Neuronal stem cell (in vitro differentiated cells): Measurements from ENCODE around the gene GFOD2.

Source experiments
- DNase-seq: peaks from one replicate; pipeline ENCODE4 v3.0.0-alpha.2; 2013; ENCODE audit warnings: low spot score
- H2AFZ ChIP-seq: one replicate; pipeline ENCODE4 v1.6.1; 2013; ENCODE audit warnings: mild to moderate bottlenecking, low read length, inconsistent platforms
- H2AK5ac ChIP-seq: 2 replicates; pipeline ENCODE4 v1.6.1; 2013; ENCODE audit warnings: low read depth, mild to moderate bottlenecking, inconsistent platforms, low read length, moderate library complexity, mixed read lengths
- H2BK120ac ChIP-seq: 2 replicates; pipeline ENCODE4 v1.6.1; 2013; ENCODE audit warnings: low read depth, mild to moderate bottlenecking, inconsistent platforms, low read length, moderate library complexity, mixed read lengths
- H2BK12ac ChIP-seq: one replicate; pipeline ENCODE4 v1.6.1; 2013; ENCODE audit warnings: low read length, inconsistent platforms
- H2BK15ac ChIP-seq: 2 replicates; pipeline ENCODE4 v1.6.1; 2013; ENCODE audit warnings: mild to moderate bottlenecking, low read length, inconsistent platforms, mixed read lengths
- H2BK5ac ChIP-seq: one replicate; pipeline ENCODE4 v1.6.1; 2013; ENCODE audit warnings: inconsistent platforms, mild to moderate bottlenecking, low read length, moderate library complexity
- H3K14ac ChIP-seq: one replicate; pipeline ENCODE4 v1.6.1; 2013; ENCODE audit warnings: low read length, inconsistent platforms
- H3K18ac ChIP-seq: 2 replicates; pipeline ENCODE4 v1.6.1; 2013; ENCODE audit warnings: low read length, inconsistent platforms
- H3K23ac ChIP-seq: 2 replicates; pipeline ENCODE4 v1.6.1; 2013; ENCODE audit warnings: low read depth, mild to moderate bottlenecking, mixed read lengths, low read length, inconsistent platforms; ENCODE audit not compliant: poor library complexity
- H3K27ac ChIP-seq: replicated peaks from 3 replicates; pipeline ENCODE4 v1.5.1; 2013; ENCODE audit warnings: low read length, inconsistent platforms
- H3K27me3 ChIP-seq, 3 experiments: 2 replicates each; pipeline ENCODE4 v1.6.1; 2013; ENCODE audit warnings: low read length in 3 of 3, mild to moderate bottlenecking in 2 of 3, inconsistent platforms in 1 of 3, low read depth in 1 of 3, mixed read lengths in 1 of 3, moderate library complexity in 1 of 3; ENCODE audit not compliant: control insufficient read depth in 3 of 3, insufficient read depth in 3 of 3
- H3K36me3 ChIP-seq, 2 donors: replicated peaks in 1 of 2; 2 replicates each; pipeline ENCODE4 v1.6.1; 2013; ENCODE audit warnings: low read length in 2 of 2; ENCODE audit not compliant: control insufficient read depth in 2 of 2, insufficient read depth in 2 of 2
- H3K4ac ChIP-seq: 2 replicates; pipeline ENCODE4 v1.6.1; 2013; ENCODE audit warnings: inconsistent platforms, mild to moderate bottlenecking, low read length, moderate library complexity
- H3K4me1 ChIP-seq, 2 donors: 1 replicate in 1 of 2; 2 replicates in 1 of 2; pipeline ENCODE4 v1.6.1; 2013; ENCODE audit warnings: low read length in 2 of 2, low read depth in 1 of 2; ENCODE audit not compliant: control insufficient read depth in 2 of 2, insufficient read depth in 1 of 2
- H3K4me2 ChIP-seq: one replicate; pipeline ENCODE4 v1.6.1; 2013; ENCODE audit warnings: mild to moderate bottlenecking, low read length, inconsistent platforms; ENCODE audit not compliant: insufficient read depth, poor library complexity, severe bottlenecking
- H3K4me3 ChIP-seq, 2 donors: 2 replicates each; pipeline ENCODE4 v1.5.1; 2013; ENCODE audit warnings: low read length in 2 of 2, mild to moderate bottlenecking in 2 of 2, inconsistent platforms in 1 of 2, moderate library complexity in 1 of 2
- H3K79me1 ChIP-seq: one replicate; pipeline ENCODE4 v1.6.1; 2013; ENCODE audit warnings: low read depth, mild to moderate bottlenecking, inconsistent platforms, low read length, moderate library complexity
- H3K9ac ChIP-seq: one replicate; pipeline ENCODE4 v1.6.1; 2013; ENCODE audit warnings: mild to moderate bottlenecking, low read depth, low read length, inconsistent platforms; ENCODE audit not compliant: poor library complexity
- H3K9me3 ChIP-seq, 2 donors: replicated peaks in 1 of 2; 2 replicates each; pipeline versions ENCODE3 to v1.6.1; 2013; ENCODE audit warnings: low read length in 2 of 2, mild to moderate bottlenecking in 2 of 2, inconsistent platforms in 1 of 2, low read depth in 1 of 2, mixed read lengths in 1 of 2, moderate library complexity in 1 of 2; ENCODE audit not compliant: control insufficient read depth in 2 of 2, insufficient read depth in 1 of 2
- H4K8ac ChIP-seq: one replicate; pipeline ENCODE4 v1.6.1; 2013; ENCODE audit warnings: low read depth, mild to moderate bottlenecking, inconsistent platforms, low read length, moderate library complexity
- H4K91ac ChIP-seq: one replicate; pipeline ENCODE4 v1.6.1; 2013; ENCODE audit warnings: low read length, low read depth, mild to moderate bottlenecking, inconsistent platforms; ENCODE audit not compliant: poor library complexity
- WGBS, 2 donors: extraction: QIAGEN DNeasy Blood & Tissue Kit; methylation state at CpG; one replicate each; pipeline ENCODE4 v1.1.7; 2013; ENCODE audit warnings: missing lambda C conversion rate in 2 of 2, mixed read lengths in 1 of 2; ENCODE audit not compliant: insufficient read length in 2 of 2, insufficient replicate concordance in 1 of 2; ENCODE audit errors: extremely low coverage in 2 of 2; 5-methylcytosine and 5-hydroxymethylcytosine counted together

Gene GFOD2

DNA sequence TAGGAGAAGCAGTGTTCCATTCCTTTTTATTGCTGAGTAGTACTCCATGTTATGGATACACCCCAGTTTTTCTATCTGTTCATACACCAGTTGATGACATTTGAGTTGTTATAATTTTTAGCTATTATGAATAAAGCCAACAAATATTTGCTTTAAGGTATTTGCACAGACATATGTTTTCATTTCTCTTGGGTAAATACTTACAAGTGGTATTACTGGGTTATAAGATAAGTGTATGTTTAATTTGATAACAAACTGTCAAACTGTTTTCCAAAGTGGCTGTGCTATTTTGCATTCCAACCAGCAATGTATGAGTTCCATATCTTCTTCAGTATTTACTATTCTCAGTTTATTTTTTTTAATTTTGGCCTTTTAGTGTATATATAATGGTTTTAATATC, 27.7 kb upstream of the GFOD2 start:
- Histone ChIP-seq H2AK5ac (no peak overlapping the region), H3K4ac (no peak overlapping the region), H3K23ac (no peak overlapping the region), H3K27me3 (no peaks in the 10 kb centered on the region), H3K79me1 (peaks cover 7% of the 10 kb centered on the region), H3K9ac (no peak overlapping the region), H2BK12ac (no peak overlapping the region), H2BK5ac (no peak overlapping the region), H3K36me3 (peaks cover 19 to 27% of the 10 kb centered on the region in 2 donors), H3K27ac (no peak overlapping the region), H2BK120ac (no peak overlapping the region), H3K14ac (no peak overlapping the region), H4K8ac (no peak overlapping the region), H2AFZ (no peak overlapping the region), H3K4me3 (no peak overlapping the region), H2BK15ac (no peak overlapping the region), H4K91ac (no peak overlapping the region), H3K4me2 (no peak overlapping the region), H3K18ac (no peak overlapping the region), H3K4me1 (peaks cover 2 to 4% of the 10 kb centered on the region in 2 donors), H3K9me3 (peaks cover 0 to 1% of the 10 kb centered on the region in 2 donors)
- no peak for DNase-seq

DNA sequence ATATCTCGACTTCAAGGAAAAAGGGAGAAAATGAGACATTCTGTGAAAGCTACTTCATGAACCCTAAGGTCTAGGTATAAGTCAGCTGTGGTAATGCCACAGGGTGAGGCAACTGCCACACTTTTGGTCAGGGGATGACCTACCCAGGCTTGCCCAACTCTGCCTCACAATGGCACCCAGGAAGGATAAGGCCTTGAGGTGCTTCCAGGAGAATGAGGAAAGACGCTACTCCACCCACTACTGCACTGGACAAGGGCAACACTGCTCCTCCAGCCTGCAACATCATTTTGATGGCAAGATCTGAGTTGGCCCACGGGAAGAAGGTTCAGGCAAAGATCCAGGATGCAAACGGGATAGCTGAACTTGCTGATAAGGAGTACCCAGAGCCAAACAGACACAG, 22.0 kb upstream of the GFOD2 start:
- Histone ChIP-seq H3K4me2 (no peak overlapping the region), H3K4ac (no peak overlapping the region), H2BK15ac (no peak overlapping the region)

DNA sequence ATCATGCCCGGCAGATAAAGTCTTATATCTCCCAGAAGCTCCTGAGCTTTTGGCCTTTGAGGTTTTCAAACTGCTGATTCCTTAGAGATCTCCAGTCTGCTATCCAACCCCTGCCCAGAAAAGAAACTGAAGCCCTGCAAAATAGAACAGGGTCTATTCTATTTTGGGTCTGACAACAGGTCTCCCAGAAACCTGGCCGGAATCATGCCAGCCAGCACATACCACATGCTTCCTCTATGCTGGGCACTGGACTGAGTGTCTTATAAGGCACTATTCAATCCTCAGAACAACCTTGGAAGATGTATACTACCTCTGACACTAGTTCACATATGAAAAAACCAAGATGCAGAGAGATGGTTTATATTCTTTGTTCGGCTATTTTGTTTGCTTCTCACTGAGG, 21.3 kb upstream of the GFOD2 start:
- Histone ChIP-seq H2BK15ac (no peak overlapping the region), H4K91ac (no peak overlapping the region), H3K27me3 (no peaks in the 10 kb centered on the region), H3K14ac (no peak overlapping the region), H3K18ac (no peak overlapping the region), H3K4me1 (no peaks in the 10 kb centered on the region), H3K4me2 (no peak overlapping the region), H2AK5ac (no peak overlapping the region), H2BK120ac (no peak overlapping the region), H2BK5ac (no peak overlapping the region), H3K79me1 (peaks cover 4% of the 10 kb centered on the region), H3K9me3 (no peaks in the 10 kb centered on the region), H3K4me3 (no peak overlapping the region), H3K9ac (no peak overlapping the region), H3K27ac (no peak overlapping the region), H2AFZ (no peak overlapping the region), H2BK12ac (no peak overlapping the region), H4K8ac (no peak overlapping the region), H3K4ac (no peak overlapping the region), H3K36me3 (peaks cover 30 to 60% of the 10 kb centered on the region in 2 donors), H3K23ac (no peak overlapping the region)
- DNase-seq, result no peak
- no CpG with 5 or more reads among the region's 3 CpGs for WGBS, 2 donors

More for the DNA sequence above, 22.0 kb upstream of the GFOD2 start:
- no peak for DNase-seq
- H3K4me1 ChIP-seq, result no peaks in the 10 kb centered on the region
- no peak overlapping the region for H3K9ac ChIP-seq
- H2AFZ ChIP-seq, result no peak overlapping the region
- no peak overlapping the region for H4K91ac ChIP-seq
- no peaks in the 10 kb centered on the region for H3K9me3 ChIP-seq
- no CpG with 5 or more reads among the region's 4 CpGs for WGBS, 2 donors
- H4K8ac ChIP-seq, result no peak overlapping the region
- peaks cover 30 to 58% of the 10 kb centered on the region in 2 donors for H3K36me3 ChIP-seq
- H2BK5ac ChIP-seq, result no peak overlapping the region
- H3K27me3 ChIP-seq, result no peaks in the 10 kb centered on the region
- no peak overlapping the region for H3K27ac ChIP-seq
- H2BK120ac ChIP-seq, result no peak overlapping the region
- no peak overlapping the region for H3K4me3 ChIP-seq
- no peak overlapping the region for H3K18ac ChIP-seq
- no peak overlapping the region for H2AK5ac ChIP-seq
- no peak overlapping the region for H3K14ac ChIP-seq
- no peak overlapping the region for H3K23ac ChIP-seq
- H2BK12ac ChIP-seq, result no peak overlapping the region
- peaks cover 4% of the 10 kb centered on the region for H3K79me1 ChIP-seq

DNA sequence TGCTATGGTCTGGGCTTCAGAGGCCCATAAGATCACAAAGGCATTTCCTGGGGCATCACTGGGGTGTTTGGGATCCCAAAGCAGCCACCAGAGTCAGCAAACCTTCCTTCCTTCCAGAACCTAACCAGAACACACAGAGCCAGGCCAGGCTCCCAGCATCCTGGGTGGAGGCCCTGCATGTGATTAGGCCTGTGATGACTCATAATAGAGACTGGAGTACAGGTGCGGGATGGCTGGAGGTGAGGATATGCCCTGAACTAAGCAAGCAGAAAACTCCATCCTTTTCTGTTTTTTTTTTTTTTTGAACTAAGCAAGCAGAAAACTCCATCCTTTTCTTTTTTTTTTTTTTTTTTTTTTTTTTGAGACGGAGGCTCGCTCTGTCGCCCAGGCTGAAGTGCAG, 17.7 kb upstream of the GFOD2 start:
- Histone ChIP-seq H4K91ac (no peak overlapping the region), H3K4ac (no peak overlapping the region), H2BK15ac (no peak overlapping the region), H3K23ac (no peak overlapping the region), H3K18ac (no peak overlapping the region), H3K4me2 (no peak overlapping the region), H2BK120ac (no peak overlapping the region), H3K14ac (no peak overlapping the region), H3K27me3 (no peaks in the 10 kb centered on the region), H2AK5ac (no peak overlapping the region), H2AFZ (no peak overlapping the region), H3K79me1 (no peaks in the 10 kb centered on the region), H3K9ac (no peak overlapping the region), H2BK12ac (no peak overlapping the region), H3K4me1 (no peaks in the 10 kb centered on the region), H3K4me3 (no peak overlapping the region), H3K27ac (no peak overlapping the region), H3K9me3 (no peaks in the 10 kb centered on the region), H2BK5ac (no peak overlapping the region), H3K36me3 (peaks cover 16 to 57% of the 10 kb centered on the region in 2 donors), H4K8ac (no peak overlapping the region)
- WGBS, 2 donors, result no CpG with 5 or more reads among the region's 4 CpGs
- DNase-seq, result no peak
